ENCODE data around the gene UBE2C.
"Not testable (repeated sequence)": the region's sequence is repeated elsewhere in the genome, so short reads cannot be mapped to it uniquely, and the experiment has no call there.

The UBE2C gene

GRCh38 chr20:45798935-45799642 is 13.4 kb upstream of the UBE2C start:
- DNase-seq, result peak; percentile 79

GRCh38 chr20:45801851-45802250 is 10.6 kb upstream of the UBE2C start:
- no peak for DNase-seq

- DNase-seq, result no peak
Observed at GRCh38 chr20:45810191-45810970, 2.1 kb upstream of the UBE2C start.

DNA sequence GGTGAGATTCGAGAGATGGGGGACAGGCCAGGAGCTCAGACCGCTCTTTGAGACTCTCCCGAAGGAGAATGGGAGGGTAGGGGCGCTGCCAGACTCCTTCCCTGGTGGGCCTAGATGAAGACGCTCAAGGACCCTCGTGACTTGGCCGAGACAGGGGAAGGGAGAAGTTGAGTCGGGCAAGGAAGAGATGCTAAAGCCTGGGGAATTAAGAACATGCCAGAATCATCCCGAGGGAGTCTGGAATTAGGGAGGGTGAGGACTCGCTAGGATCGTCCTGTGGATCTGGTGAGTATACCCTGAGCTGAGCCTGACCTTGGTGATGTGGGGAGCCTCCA is 529 bp downstream of the UBE2C start:
- no peak for DNase-seq

- DNase-seq, result no peak
Observed at GRCh38 chr20:45813489-45813888, 1.0 kb downstream of the UBE2C start.

DNA sequence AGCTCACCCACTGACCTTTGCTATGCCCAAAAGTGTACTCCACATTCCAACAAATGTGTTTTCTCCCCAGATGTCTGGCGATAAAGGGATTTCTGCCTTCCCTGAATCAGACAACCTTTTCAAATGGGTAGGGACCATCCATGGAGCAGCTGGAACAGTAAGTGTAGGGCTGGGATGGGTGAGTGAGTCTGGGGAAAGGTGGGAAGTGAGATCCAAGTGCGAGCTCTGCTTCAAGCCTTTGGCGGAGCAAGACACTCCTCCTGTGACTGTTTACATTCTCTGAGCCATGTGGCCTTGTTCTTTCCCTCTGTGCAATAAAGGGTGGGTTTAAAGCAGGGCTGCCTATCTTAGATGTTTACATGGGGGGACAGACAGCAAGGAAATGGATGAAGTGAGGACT is 1.9 kb downstream of the UBE2C start:
- no peak for DNase-seq

GRCh38 chr20:45816951-45817350 is 4.5 kb downstream of the UBE2C start:
- DNase-seq, result no peak

- DNase-seq, result peak; percentile 74
Observed at GRCh38 chr20:45817376-45818194, 5.1 kb downstream of the UBE2C start.

GRCh38 chr20:45818239-45818638 is 5.8 kb downstream of the UBE2C start:
- no peak for DNase-seq

GRCh38 chr20:45819466-45819865 is 7.0 kb downstream of the UBE2C start:
- no peak for DNase-seq

DNA sequence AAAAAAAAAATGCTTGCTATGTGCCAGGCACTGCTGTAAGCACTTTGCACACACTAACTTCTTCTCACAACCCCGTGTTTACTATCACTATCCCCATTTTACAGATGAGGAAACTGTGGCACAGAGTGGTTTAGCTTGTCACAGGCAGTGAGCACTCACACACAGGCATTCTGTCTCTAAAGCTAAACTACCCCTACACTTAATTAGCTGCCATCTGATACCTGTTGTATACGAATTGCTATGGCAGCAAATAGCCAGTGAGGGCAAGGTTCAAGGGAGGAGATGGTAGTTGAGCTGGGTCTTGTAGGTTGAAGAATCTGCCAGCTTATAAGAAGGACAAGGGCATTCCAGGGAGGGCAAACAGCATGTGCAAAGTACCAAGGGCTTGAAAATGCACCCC is 9.5 kb downstream of the UBE2C start:
- no peak for DNase-seq

DNA sequence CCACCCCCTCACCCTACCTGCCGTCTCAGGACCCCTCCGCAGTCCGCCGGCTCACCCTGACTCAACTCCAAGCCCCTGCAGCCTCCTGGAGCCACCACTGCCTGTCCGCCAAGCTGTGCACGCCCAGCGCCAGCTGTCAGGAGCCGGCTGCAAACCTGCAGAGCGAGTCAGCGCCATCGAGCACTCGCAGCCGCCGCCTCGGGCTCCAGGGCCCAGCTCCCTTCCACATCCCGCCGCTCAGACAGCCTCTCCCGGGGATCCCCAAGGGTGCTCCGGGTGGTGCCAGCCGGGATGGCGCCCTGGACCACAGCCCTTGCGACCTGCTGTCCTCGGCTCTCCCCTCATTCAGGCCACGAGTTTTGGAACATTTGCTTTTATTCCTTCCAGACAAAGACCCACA is 10.4 kb downstream of the UBE2C start:
- peak; percentile 79 for DNase-seq

DNA sequence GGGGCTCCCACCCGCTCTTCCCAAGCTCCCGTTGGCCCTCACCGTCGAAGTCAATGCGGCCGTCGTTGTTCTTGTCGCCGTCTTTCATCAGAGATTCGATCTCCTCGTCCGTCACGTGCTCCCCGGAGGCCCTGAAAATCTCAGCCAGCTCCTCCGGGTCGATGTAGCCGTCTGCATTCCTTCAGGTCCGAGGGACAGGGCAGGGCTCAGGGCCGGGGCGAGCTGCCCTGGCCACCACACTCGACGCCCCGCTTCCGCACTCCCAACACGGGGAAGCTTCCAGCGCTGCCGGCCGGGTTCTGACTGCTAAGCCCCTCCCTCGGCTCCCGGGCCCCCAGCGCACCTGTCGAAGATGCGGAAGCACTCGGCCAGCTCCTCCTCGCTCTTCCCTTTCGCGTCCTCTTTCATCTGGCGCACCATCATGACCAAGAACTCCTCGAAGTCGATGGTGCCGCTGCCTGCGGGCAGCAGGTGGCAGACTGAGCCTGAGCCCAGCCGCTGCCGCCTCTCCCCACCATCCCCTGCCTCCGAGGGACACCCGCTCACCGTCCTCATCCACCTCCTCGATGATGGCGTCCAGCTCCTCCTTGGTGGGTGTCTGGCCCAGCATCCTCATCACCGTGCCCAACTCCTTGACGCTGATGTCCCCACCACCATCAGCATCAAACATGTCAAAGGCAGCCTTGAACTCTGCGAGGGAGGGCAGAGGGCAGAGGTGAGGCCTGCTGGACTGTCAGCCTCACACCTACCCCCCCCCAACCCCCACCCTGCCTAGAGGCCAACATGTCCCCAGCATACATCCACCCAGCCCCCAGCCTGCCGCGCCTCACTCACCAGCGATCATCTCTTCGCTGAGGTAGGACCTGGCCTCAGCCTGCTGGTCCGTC is 11.7 kb downstream of the UBE2C start:
- no peak for DNase-seq

DNA sequence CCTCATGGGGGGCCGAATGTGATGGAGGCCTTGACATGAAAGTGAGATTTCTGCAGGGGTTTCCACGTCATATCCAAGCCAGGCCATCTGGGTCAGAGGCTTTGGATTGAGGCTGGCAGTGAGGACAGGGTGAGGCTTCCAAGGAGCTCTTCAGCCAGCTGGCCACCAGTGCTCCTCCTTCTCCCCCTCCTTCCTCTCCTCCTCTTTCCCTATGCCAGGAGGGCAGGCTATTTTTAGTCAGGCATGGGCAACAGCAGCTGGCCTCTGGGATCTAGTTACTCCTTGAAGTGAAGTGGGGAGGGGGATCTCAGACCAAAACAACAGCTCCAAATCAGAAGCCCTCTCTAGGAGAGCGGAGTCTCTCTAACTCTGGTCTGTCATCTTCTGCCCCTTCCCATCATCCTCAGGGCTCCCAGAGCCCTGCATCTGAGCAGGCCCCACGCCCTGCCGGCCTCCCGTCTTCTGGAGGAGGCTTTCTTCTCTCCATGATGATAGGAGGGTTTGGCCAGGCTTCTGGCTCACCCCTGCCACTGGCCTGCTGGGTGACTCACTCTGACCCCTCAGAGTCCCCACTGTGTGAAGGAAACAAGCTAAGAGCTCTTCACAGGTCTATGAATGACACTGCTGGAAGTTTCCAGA is 14.1 kb downstream of the UBE2C start:
- DNase-seq, result no peak

DNA sequence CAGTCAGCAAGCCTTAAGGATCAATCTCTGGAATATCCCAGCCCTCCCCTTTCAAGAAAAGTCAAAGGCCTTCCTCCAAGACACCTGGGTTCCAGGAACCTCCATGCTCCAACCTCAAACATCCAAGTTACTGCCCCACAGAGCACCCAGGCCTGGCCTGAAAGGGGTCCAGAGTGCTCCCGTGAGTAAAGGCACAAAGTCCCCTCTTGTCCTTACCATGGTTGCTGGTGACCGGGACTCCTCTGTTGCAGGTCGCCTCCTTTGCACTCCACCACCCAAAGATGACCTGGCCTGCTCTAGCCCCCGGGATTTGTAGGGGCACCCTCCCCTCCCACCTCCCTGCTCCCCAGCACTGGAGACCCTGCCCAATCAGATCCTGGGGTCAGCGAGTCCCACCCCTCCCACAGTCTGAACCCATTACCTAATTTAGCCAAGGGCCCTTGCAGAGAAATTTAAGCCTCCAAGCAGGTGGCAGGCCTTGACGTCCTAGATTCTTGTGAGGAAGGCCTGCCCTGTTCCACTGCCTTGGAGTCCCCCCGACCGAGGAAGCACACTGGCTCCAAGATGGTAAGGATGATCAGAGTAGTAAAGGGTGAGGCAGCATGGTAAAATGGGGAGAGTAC is 14.7 kb downstream of the UBE2C start, which contains the start of gene TNNC2:
Gene TNNC2, minus strand, starts transcription at position 283 of the 623 bp plus-strand sequence. Its CDS starts 64 bp downstream, at position 219.
- no peak for DNase-seq

DNA sequence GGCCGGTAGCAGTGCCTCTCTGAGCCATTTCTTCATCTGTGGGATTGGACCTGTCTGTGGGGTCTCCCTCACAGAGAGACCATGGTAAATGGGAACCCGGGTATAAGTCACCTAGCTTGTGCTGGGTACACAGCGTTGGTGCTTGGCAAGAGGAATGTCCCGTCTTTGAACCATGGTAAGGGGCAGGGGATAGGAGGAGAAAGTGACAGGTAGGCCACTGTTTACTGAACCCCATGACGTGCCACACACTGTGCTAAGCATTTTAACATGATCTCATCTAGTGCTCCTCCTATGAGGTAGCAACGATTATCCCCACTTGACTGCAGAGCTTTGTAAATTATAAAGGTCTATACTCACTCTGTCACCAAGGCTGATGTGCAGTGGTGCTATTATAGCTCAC is 15.3 kb downstream of the UBE2C start:
- no peak for DNase-seq

DNA sequence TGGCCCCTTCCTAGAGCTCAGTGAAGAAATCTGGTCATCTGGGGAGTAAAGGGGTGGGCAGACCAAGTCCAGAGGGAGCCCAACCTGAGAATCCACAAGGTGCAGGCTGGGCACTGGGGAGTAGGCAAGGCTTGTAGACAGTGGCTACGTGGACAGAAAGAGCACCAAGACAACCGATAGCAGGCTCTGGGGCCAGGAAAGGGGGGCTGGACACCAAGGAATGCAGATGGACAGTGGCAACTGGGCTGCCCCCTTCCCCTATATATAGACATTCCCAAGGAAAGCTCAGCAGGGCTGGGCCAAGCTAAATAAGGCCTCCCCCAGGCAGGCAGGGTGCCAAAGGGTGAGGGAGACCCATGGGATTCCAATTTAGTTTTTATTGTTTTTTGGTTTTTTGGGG is 16.1 kb downstream of the UBE2C start:
- DNase-seq, result no peak

GRCh38 chr20:45829673-45830106 is 17.2 kb downstream of the UBE2C start:
- not testable (repeated sequence) for DNase-seq

GRCh38 chr20:45832619-45833018 is 20.2 kb downstream of the UBE2C start:
- no peak for DNase-seq

- peak; percentile 94 for DNase-seq
Observed at GRCh38 chr20:45833030-45833882, 20.8 kb downstream of the UBE2C start, which contains the start of gene SNX21. SNX21 (plus strand) TSS chr20:45833799; CDS start chr20:45833920, 121 bp downstream.

Data from islet precursor cell (in vitro differentiated cells).